Dermis microvascular lymphatic vessel endothelial cell (primary cell): ENCODE results near the gene CDPF1. TPM values are rescaled to one million over a fixed set of nuclear protein-coding genes. Genes with fewer than 3 reads are reported as not detected.
A peak's percentile ranks its signal among the peaks of the same experiment; 100 is the strongest.
"Not testable (repeated sequence)": the region's sequence is repeated elsewhere in the genome, so short reads cannot be mapped to it uniquely, and the experiment has no call there.

Source experiments
- DNase-seq, 2 donors: peaks; one replicate each; pipeline versions ENCODE4 v3.0.0 to v3.0.0-alpha.2; 2010; ENCODE audit warnings: low read depth in 2 of 2
- total RNA-seq: library from RNA; depleted of rRNA; stranded (reverse); fragments of >200 nt; gene quantifications from 2 replicates; pipeline ENCODE4 v1.2.1, GENCODE V29; 2014

The CDPF1 gene
- total RNA-seq, 1 donor from 2014 or later, result 8.0 TPM

- DNase-seq, result no peak
Observed at GRCh38 chr22:46226577-46226976, 23.5 kb downstream of the CDPF1 start.

GRCh38 chr22:46225631-46226030, 24.5 kb downstream of the CDPF1 start:
- no peak for DNase-seq

- no peak for DNase-seq
Observed at GRCh38 chr22:46224898-46225290, 25.2 kb downstream of the CDPF1 start.

- DNase-seq, result peak; percentile 34 to 50
Observed at GRCh38 chr22:46224044-46224897, 25.8 kb downstream of the CDPF1 start.

- peak in 1 of 2 donors; percentile 12 for DNase-seq
Observed at GRCh38 chr22:46220921-46221320, 29.2 kb downstream of the CDPF1 start.

- DNase-seq, result peak in 1 of 2 donors; percentile 3
Observed at GRCh38 chr22:46219636-46220035, 30.5 kb downstream of the CDPF1 start.

- DNase-seq, result no peak
Observed at GRCh38 chr22:46214616-46215015, 35.5 kb downstream of the CDPF1 start.

GRCh38 chr22:46214149-46214548, 35.9 kb downstream of the CDPF1 start:
- DNase-seq, result no peak

- no peak for DNase-seq
Observed at GRCh38 chr22:46213052-46213451, 37.0 kb downstream of the CDPF1 start.

GRCh38 chr22:46212195-46212594, 37.9 kb downstream of the CDPF1 start:
- DNase-seq, result no peak

- no peak for DNase-seq
Observed at GRCh38 chr22:46209262-46209661, 40.8 kb downstream of the CDPF1 start.

- no peak for DNase-seq
Observed at GRCh38 chr22:46203601-46203980, 46.5 kb downstream of the CDPF1 start.

GRCh38 chr22:46202897-46203600, 47.0 kb downstream of the CDPF1 start:
- DNase-seq, result no peak

DNA sequence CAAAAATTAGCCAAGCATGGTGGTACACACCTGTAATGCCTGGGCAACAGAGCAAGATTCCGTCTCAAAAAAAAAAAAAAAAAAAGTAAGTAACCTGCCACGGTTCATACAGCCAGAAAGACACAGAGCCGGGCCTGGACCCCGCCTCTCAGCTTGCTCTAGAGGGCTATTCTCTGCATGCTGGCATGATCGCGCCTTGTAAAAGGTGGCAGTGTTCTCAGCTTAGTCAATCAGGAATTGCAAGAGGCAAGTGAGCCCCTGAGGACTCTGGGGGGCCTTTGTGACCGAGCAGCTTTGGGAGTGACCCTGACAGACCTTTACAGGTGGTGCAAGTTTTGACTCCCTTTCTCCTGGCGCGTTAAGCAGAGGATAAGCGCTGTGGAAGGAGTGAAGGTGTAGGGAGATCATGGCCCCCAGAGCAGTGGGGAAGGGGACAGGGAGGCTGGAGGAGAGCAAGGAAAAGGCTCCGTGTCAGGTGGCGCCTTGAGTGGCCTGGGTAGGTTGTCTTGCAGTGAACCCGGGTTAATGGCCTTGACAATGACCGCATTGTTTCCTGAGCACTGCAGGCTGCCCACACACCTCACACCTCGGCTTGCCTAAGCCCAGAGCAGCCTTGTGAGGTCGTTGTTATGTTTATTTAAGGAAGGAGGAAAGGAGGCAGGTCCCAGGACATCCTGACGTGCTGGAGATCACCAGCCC, 48.9 kb downstream of the CDPF1 start:
- no peak for DNase-seq

DNA sequence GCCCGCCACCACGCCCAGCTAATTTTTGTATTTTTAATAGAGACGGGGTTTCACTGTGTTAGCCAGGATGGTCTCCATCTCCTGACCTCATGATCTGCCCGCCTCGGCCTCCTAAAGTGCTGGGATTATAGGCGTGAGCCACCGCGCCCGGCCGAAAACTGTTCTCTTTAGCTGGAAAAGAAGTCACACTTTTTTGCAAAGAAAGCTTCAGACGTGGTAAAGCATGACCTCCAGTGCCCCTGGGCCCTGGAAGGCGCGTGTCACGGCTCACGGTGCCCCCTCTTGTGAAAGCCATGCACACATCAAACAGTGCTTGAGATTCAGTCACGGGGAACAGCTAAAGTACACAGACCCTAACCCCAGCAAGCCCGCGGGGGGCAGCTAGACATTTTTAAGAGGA, 51.3 kb downstream of the CDPF1 start:
- DNase-seq, result not testable (repeated sequence)

DNA sequence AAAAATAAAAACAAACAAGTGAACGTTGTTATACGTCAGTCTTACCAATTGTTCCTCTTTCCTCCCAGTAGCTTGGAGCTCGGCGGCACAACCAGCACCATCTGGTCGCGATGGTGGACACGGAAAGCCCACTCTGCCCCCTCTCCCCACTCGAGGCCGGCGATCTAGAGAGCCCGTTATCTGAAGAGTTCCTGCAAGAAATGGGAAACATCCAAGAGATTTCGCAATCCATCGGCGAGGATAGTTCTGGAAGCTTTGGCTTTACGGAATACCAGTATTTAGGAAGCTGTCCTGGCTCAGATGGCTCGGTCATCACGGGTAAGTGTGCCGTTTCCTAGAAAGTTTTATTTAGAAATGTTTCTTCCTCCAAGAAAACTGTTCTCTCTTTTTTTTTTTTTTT, 51.8 kb downstream of the CDPF1 start:
- no peak for DNase-seq

DNA sequence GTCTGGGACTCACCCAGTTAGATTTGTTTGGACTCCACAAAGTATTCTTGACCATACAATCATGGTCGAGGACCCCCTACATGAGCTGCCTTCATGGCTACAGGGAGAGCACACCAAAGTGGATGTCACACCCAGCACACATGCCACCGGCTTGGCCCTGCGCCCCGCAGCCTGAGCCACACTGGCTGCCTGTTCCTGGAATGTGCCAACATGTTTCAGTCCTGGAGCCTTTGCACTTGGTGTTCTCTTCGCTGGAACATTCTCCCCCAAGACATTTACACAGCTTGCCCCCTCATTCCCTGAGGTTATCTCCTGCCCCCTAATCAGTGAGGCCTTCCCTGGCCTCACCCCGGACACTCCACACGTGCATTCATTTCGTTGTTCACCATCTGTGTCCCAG, 53.8 kb downstream of the CDPF1 start:
- DNase-seq, result no peak

DNA sequence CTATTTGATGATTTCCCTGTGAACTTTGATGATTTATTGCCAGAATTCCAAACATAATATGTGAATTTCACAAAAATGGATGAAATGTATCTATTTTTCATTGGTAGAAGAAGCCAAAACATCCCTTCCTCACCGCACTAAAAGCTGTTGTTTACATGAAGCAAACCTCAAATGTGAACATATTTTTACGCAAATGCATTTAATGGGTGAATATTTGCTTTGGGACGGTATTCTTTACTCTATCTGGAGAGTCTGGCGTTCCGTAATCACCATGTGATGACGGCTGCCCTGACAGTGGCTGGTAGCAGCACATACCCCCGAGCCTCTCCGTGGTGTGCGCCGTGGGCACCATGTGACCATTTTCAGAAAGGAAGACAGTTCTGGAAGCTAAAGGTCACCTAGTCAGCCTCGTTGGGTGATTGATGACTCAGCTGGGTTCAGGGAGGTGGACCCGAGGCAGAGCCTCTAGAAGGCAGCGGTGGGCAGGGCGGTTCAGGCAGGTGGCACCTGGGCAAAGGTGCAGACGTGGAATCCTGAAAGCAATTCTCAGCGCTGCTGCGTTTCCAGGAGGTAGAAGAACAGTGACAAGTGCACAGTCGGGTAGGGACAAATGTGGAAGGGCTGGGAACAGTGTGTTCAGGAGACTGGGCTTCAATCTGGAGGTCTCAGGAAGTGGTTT, 54.5 kb downstream of the CDPF1 start:
- no peak for DNase-seq
